Stimulated activated CD4-positive, alpha-beta T cell treated with anti-CD3 and anti-CD28 coated beads, Interleukin-4, amount 100 ng/mL, for 48 hours (primary cell): ENCODE results near the gene HPS4.
"Not testable (repeated sequence)": the region's sequence is repeated elsewhere in the genome, so short reads cannot be mapped to it uniquely, and the experiment has no call there.

Experiments
- DNase-seq, 2 donors: peaks; one replicate each; pipeline ENCODE4 v3.0.0-alpha.2; 2020; ENCODE audit warnings: low read depth in 2 of 2

Gene HPS4

GRCh38 chr22:26483439-26484359, at the start of gene HPS4, which contains the start of gene SRRD:
HPS4 (minus strand) TSS chr22:26483783; CDS start chr22:26481762, 2,021 bp downstream.
SRRD (plus strand) TSS chr22:26483877; CDS start chr22:26483891, 14 bp downstream.
- peak; percentile 86 to 91 for DNase-seq

- no peak for DNase-seq
These were observed 45.8 kb upstream of the HPS4 start for GRCh38 chr22:26529345-26529744.

- DNase-seq: not testable (repeated sequence)
These were observed 44.9 kb upstream of the HPS4 start for GRCh38 chr22:26528518-26528917.

- no peak for DNase-seq
These were observed 44.2 kb upstream of the HPS4 start for GRCh38 chr22:26527574-26528465.

GRCh38 chr22:26527167-26527566, 43.6 kb upstream of the HPS4 start:
- DNase-seq: no peak

- DNase-seq: no peak
These were observed 42.5 kb upstream of the HPS4 start for GRCh38 chr22:26525946-26526564.

- DNase-seq: no peak
These were observed 41.3 kb upstream of the HPS4 start for GRCh38 chr22:26524870-26525269.

GRCh38 chr22:26522592-26522991, 39.0 kb upstream of the HPS4 start:
- DNase-seq: no peak

- DNase-seq: no peak
These were observed 38.4 kb upstream of the HPS4 start for GRCh38 chr22:26522012-26522411.

GRCh38 chr22:26517429-26517828, 33.8 kb upstream of the HPS4 start:
- no peak for DNase-seq

GRCh38 chr22:26516503-26516902, 32.9 kb upstream of the HPS4 start:
- no peak for DNase-seq

GRCh38 chr22:26515931-26516330, 32.3 kb upstream of the HPS4 start:
- no peak for DNase-seq

- DNase-seq: no peak
These were observed 31.0 kb upstream of the HPS4 start for GRCh38 chr22:26514419-26515161.

GRCh38 chr22:26513838-26514237, 30.3 kb upstream of the HPS4 start:
- no peak for DNase-seq

- DNase-seq: peak; percentile 91 to 94
These were observed 28.7 kb upstream of the HPS4 start, which contains the start of gene TFIP11 for GRCh38 chr22:26512149-26512793. TFIP11 (minus strand) TSS chr22:26512473; CDS start chr22:26510272, 2,201 bp downstream.

GRCh38 chr22:26508148-26508547, 24.6 kb upstream of the HPS4 start:
- DNase-seq: no peak

GRCh38 chr22:26503758-26504157, 20.2 kb upstream of the HPS4 start:
- DNase-seq: no peak

GRCh38 chr22:26502688-26503561, 19.3 kb upstream of the HPS4 start:
- peak; percentile 8 to 21 for DNase-seq

GRCh38 chr22:26501996-26502395, 18.4 kb upstream of the HPS4 start:
- DNase-seq: no peak
